ENCODE measurements around the gene TMEM52. TPM values are rescaled to one million over a fixed set of nuclear protein-coding genes. Genes with fewer than 3 reads are reported as not detected.

The TMEM52 gene
- total and polyA plus RNA-seq, 2 experiments from 2014 or later = 0.40 TPM; not detected in 1

GRCh38 chr1:1916851-1917251 lies 2.2 kb downstream of the TMEM52 start:
- Histone ChIP-seq H3K9ac (no peak overlapping the region), H3K4me1 (ENCODE audit: insufficient read depth) (no peaks in the 10 kb centered on the region), H3K9me3 (ENCODE audit: low read depth) (no peaks in the 10 kb centered on the region), H3K27ac (no peak overlapping the region), H3K4me2 (ENCODE audit: unreplicated experiment) (no peak overlapping the region), H2AFZ (no peak overlapping the region), H3K27me3 (replicated peaks; ENCODE audit: insufficient read depth) (no peaks in the 10 kb centered on the region), H3K36me3 (ENCODE audit: low read depth) (no peaks in the 10 kb centered on the region), H4K20me1 (ENCODE audit: insufficient read depth) (no peaks in the 10 kb centered on the region), H3F3A (ENCODE audit: insufficient read depth) (no peaks in the 10 kb centered on the region), H3K4me3 (no peak overlapping the region), H3K79me2 (ENCODE audit: insufficient read depth) (no peaks in the 10 kb centered on the region), H3K9me2 (ENCODE audit: insufficient read depth) (no peaks in the 10 kb centered on the region)
- DNase-seq = no peak
- WGBS, 2 experiments (ENCODE audit: low coverage in 1 of 2, low lambda C conversion rate in 2 of 2, missing lambda C conversion rate in 2 of 2) = 40 to 71% methylated on average over 3 to 19 of the region's 19 CpGs
- TF ChIP-seq EZH2phosphoT487 (IDR thresholded peaks at IDR 0.05; ENCODE audit: insufficient read depth, low read depth) = no peak
- no peak for TF ChIP-seq EZH2 (IDR thresholded peaks at IDR 0.05; ENCODE audit: insufficient read depth, poor library complexity, severe bottlenecking)
- in situ Hi-C loops (cut with MboI) = no loop called here

GRCh38 chr1:1915911-1916840 lies 2.9 kb downstream of the TMEM52 start:
- no peak overlapping the region for H3K9ac ChIP-seq
- no peaks in the 10 kb centered on the region for H4K20me1 ChIP-seq (ENCODE audit: insufficient read depth)
- H3K4me2 ChIP-seq (ENCODE audit: unreplicated experiment) = no peak overlapping the region
- H3K4me3 ChIP-seq = no peak overlapping the region
- H3K36me3 ChIP-seq (ENCODE audit: low read depth) = no peaks in the 10 kb centered on the region
- H3K27ac ChIP-seq = no peak overlapping the region
- H3K79me2 ChIP-seq (ENCODE audit: insufficient read depth) = no peaks in the 10 kb centered on the region
- no peaks in the 10 kb centered on the region for H3K4me1 ChIP-seq (ENCODE audit: insufficient read depth)
- WGBS, 2 experiments (ENCODE audit: low coverage in 1 of 2, low lambda C conversion rate in 2 of 2, missing lambda C conversion rate in 2 of 2) = 82 to 84% methylated on average over 23 of the region's 23 CpGs
- H3F3A ChIP-seq (ENCODE audit: insufficient read depth) = no peaks in the 10 kb centered on the region
- DNase-seq = no peak
- H3K9me2 ChIP-seq (ENCODE audit: insufficient read depth) = no peaks in the 10 kb centered on the region
- in situ Hi-C loops (cut with MboI) = no loop called here
- H3K9me3 ChIP-seq (ENCODE audit: low read depth) = no peaks in the 10 kb centered on the region
- H2AFZ ChIP-seq = no peak overlapping the region
- no peak for TF ChIP-seq EZH2 (IDR thresholded peaks at IDR 0.05; ENCODE audit: insufficient read depth, poor library complexity, severe bottlenecking)
- no peak for TF ChIP-seq EZH2phosphoT487 (IDR thresholded peaks at IDR 0.05; ENCODE audit: insufficient read depth, low read depth)
- H3K27me3 ChIP-seq (replicated peaks; ENCODE audit: insufficient read depth) = no peaks in the 10 kb centered on the region

- Histone ChIP-seq H3K27me3 (replicated peaks; ENCODE audit: insufficient read depth) (no peaks in the 10 kb centered on the region), H2AFZ (no peak within 1 kb of the TSS), H3F3A (ENCODE audit: insufficient read depth) (no peaks in the 10 kb centered on the region), H3K36me3 (ENCODE audit: low read depth) (no peaks in the 10 kb centered on the region), H3K4me2 (ENCODE audit: unreplicated experiment) (no peak within 1 kb of the TSS), H3K9me2 (ENCODE audit: insufficient read depth) (no peaks in the 10 kb centered on the region), H3K4me1 (ENCODE audit: insufficient read depth) (peaks cover under 1% of the 10 kb centered on the region; the same call in 1 of the 2 replicates), H3K4me3 (no peak within 1 kb of the TSS), H3K27ac (no peak within 1 kb of the TSS), H3K9me3 (ENCODE audit: low read depth) (no peaks in the 10 kb centered on the region), H4K20me1 (ENCODE audit: insufficient read depth) (no peaks in the 10 kb centered on the region), H3K79me2 (ENCODE audit: insufficient read depth) (no peaks in the 10 kb centered on the region), H3K9ac (no peak within 1 kb of the TSS)
- DNase-seq = no peak
- 82 to 84% methylated on average over 10 to 14 of the region's 15 CpGs for WGBS, 2 experiments (ENCODE audit: low coverage in 1 of 2, low lambda C conversion rate in 2 of 2, missing lambda C conversion rate in 2 of 2)
- TF ChIP-seq EZH2phosphoT487 (IDR thresholded peaks at IDR 0.05; ENCODE audit: insufficient read depth, low read depth) = no peak
- TF ChIP-seq EZH2 (IDR thresholded peaks at IDR 0.05; ENCODE audit: insufficient read depth, poor library complexity, severe bottlenecking) = no peak
- in situ Hi-C loops (cut with MboI) = no loop called here
Measured at GRCh38 chr1:1914971-1915692, 3.9 kb downstream of the TMEM52 start, which contains the start of gene CALML6. Gene CALML6 (plus strand): TSS chr1:1915260. CDS start chr1:1915281, 21 bp downstream.

- no peak for DNase-seq
- no peaks in the 10 kb centered on the region for H3K79me2 ChIP-seq (ENCODE audit: insufficient read depth)
- no peak for TF ChIP-seq EZH2 (IDR thresholded peaks at IDR 0.05; ENCODE audit: insufficient read depth, poor library complexity, severe bottlenecking)
- no peak for TF ChIP-seq EZH2phosphoT487 (IDR thresholded peaks at IDR 0.05; ENCODE audit: insufficient read depth, low read depth)
- peaks cover 5% of the 10 kb centered on the region; the same call in 1 of the 2 replicates for H3K4me1 ChIP-seq (ENCODE audit: insufficient read depth)
- in situ Hi-C loops (cut with MboI) = no loop called here
- no peaks in the 10 kb centered on the region for H4K20me1 ChIP-seq (ENCODE audit: insufficient read depth)
- no peak overlapping the region for H3K9ac ChIP-seq
- no peak overlapping the region for H3K27ac ChIP-seq
- H3K4me3 ChIP-seq = no peak overlapping the region
- no peaks in the 10 kb centered on the region for H3K9me2 ChIP-seq (ENCODE audit: insufficient read depth)
- H3K4me2 ChIP-seq (ENCODE audit: unreplicated experiment) = no peak overlapping the region
- no peaks in the 10 kb centered on the region for H3K36me3 ChIP-seq (ENCODE audit: low read depth)
- no peaks in the 10 kb centered on the region for H3K27me3 ChIP-seq (replicated peaks; ENCODE audit: insufficient read depth)
- H3K9me3 ChIP-seq (ENCODE audit: low read depth) = no peaks in the 10 kb centered on the region
- H2AFZ ChIP-seq = no peak overlapping the region
- H3F3A ChIP-seq (ENCODE audit: insufficient read depth) = no peaks in the 10 kb centered on the region
- WGBS, 2 experiments (ENCODE audit: low coverage in 1 of 2, low lambda C conversion rate in 2 of 2, missing lambda C conversion rate in 2 of 2) = 44 to 49% methylated on average over 19 to 20 of the region's 20 CpGs
Measured at GRCh38 chr1:1914101-1914970, 4.7 kb downstream of the TMEM52 start.
